GM21423 (cell line): Measurements from ENCODE around the gene NHLH1.
"Not testable (repeated sequence)": the region's sequence is repeated elsewhere in the genome, so short reads cannot be mapped to it uniquely, and the experiment has no call there.

Experiments
- ATAC-seq: cut with Tn5 transposase; IDR thresholded peaks from one replicate; pipeline ENCODE4 v1.9.1; 2021; ENCODE audit warnings: mild to moderate bottlenecking, moderate library complexity; ENCODE audit not compliant: unreplicated experiment

NHLH1 gene

DNA sequence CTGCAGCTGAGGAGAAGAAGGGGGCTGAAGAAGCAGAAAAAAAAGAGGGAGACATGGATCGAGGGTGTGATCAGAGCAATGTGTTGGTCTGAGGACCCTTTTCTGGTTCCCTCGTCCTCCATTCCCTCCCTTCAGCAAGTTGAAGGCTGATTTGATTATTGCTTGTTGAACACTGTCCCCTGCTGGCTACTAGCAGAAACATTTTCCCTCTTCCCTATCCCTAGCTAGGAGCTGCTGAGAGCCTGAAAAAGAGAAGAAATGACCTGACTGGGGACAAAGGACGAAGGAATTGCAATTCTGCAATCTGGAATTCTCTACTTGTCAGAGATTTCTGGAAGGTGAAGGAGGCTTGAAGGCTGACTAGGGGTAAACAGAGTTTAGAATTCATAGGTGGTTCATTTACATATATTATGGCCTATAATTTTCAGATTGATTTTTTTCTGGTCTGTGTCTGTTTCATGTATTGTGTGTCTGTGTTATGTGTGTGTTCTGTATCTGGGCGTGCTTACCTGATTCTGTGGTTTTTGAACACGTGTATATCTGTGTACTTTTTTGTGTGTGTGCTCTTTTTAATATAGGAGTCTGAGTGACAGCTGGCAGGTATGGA, 9.8 kb downstream of the NHLH1 start:
- ATAC-seq = no peak

DNA sequence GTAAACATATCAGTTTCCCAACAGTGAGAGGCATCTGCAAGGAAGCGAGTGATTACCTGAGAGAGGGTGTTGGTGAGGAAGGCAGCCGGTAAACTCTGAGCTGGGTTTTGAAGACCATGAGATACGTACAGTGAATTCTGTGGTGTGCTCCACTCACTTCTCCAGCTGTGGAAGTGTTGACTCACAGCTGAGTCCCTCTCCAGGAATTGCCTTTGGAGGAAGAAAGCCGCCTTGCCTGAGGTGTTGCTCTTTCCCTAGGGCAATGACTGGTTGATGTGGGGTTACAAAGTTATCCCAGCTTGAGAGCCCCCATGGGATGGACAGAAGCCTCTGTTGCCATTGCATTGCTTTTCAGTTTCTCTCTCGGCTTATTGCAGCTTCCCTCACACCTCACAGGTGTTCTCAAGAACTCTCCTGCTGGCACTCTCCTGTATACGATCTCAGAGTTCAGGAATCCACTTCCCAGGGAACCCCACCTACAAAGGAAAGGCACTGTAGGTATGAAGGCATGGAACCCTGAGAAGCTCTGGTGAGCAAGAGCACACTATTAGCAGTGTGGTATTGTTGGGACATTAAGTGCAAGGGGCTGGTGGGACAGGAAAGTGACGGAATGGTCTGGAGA, 10.8 kb downstream of the NHLH1 start:
- ATAC-seq = no peak

DNA sequence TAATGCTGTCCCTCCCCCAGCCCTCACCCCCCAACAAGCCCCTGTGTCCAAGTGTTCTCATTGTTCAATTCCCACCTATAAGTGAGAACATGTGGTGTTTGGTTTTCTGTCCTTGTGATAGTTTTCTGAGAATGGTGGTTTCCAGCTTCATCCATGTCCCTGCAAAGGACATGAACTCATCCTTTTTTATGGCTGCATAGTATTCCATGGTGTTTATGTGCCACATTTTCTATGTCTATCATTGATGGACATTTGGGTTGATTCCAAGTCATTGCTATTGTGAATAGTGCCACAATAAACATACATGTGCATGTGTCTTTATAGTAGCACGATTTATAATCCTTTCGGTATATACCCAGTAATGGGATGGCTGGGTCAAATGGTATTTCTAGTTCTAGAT, 17.9 kb downstream of the NHLH1 start:
- ATAC-seq = not testable (repeated sequence)

- not testable (repeated sequence) for ATAC-seq
Measured at GRCh38 chr1:160388406-160388805, 21.5 kb downstream of the NHLH1 start.

GRCh38 chr1:160394673-160395072, 27.8 kb downstream of the NHLH1 start:
- no peak for ATAC-seq

DNA sequence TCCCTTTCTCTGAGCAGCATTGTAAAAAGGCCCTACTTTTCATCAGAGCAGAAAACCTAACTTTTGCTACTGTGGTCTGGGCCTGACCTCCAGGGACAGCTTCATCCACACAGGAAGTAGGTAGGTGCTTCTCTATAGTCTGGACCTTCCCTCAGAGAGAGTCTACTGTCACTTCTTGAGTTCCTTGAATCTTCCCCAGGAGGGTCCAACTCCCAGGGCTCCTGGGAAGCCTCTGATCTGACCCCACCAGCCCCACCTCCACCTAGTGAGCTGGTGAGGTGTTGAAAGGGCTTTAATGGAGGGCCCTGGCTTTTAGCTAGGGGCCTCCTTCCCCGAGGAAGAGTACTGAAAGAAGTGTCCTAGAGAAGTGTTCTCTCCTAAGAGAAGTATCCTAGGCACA, 30.8 kb downstream of the NHLH1 start:
- no peak for ATAC-seq

GRCh38 chr1:160398823-160399222, 32.0 kb downstream of the NHLH1 start:
- ATAC-seq = no peak

- no peak for ATAC-seq
Measured at GRCh38 chr1:160399544-160400222, 32.8 kb downstream of the NHLH1 start.

GRCh38 chr1:160400223-160400645, 33.4 kb downstream of the NHLH1 start, which contains the start of gene VANGL2:
VANGL2 (plus strand) TSS chr1:160400564; CDS start chr1:160415838, 15,274 bp downstream.
- ATAC-seq = no peak

GRCh38 chr1:160400646-160401486, 34.0 kb downstream of the NHLH1 start:
- no peak for ATAC-seq

- no peak for ATAC-seq
Measured at GRCh38 chr1:160401487-160401805, 34.6 kb downstream of the NHLH1 start.

- ATAC-seq = no peak
Measured at GRCh38 chr1:160402001-160402795, 35.3 kb downstream of the NHLH1 start.

DNA sequence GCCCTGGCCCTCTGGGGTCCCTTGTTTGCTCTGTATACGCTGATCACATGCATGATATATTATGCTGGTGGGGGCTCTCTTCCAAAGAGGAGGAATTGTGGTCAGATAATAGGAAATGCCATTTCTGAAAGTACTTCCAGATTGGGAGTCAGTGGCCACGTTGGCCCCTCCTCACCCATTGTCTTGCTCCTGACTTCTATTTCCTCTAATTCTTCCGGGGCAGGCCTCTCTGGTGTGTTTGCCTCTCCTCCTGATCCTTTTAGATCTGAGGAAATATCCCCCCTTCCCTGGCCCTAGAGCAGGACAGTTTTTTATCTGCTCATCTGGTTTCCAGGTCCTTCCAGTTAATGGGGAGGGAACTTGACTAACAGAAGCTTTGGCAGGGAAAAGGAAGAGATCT, 36.4 kb downstream of the NHLH1 start:
- no peak for ATAC-seq

DNA sequence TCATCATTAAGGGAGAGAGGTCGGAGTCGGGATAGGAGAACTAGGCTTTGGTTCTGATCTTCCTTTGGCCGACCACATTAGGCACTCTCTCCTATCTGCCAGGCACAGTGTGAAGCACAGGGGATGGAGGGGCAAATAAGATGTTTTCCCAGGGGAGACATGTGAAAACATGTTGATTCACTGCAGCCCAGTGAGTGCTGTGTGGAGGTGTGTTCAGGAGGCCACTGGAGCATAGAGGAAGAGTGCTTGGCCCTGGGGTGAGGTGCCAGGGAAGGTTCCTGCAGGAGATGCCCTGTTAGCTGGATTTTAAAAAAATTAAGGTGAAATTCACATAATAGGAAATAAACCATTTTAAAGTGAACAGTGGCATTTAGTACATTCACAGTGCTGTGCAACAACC, 37.2 kb downstream of the NHLH1 start:
- no peak for ATAC-seq

DNA sequence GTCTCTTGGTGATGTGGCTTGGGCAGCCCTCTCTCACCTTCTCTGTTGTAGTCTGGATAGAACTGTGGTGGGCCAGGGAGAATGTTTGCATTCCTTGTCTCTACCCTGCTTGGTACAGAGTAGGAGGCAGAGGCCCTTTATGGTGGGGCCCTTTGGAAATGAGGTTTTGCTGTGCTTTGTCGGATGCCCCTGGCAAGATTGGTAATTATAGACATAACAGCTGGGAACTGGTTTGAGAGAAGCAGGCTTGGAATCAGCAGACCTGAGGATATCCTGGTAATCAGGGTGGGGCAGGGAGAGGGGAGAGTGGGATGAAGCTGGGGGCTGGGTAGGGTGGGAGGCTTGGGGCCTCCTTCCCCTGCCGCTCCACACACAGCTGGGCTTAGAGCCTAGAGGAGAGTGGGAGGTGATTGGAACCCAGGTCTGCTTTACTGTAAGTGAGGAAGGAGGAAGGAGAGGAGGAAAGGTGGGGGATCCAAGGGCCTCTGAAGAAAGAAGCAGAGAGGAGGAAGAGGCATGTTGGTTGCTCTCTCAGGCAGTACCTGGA, 38.5 kb downstream of the NHLH1 start:
- ATAC-seq = no peak

DNA sequence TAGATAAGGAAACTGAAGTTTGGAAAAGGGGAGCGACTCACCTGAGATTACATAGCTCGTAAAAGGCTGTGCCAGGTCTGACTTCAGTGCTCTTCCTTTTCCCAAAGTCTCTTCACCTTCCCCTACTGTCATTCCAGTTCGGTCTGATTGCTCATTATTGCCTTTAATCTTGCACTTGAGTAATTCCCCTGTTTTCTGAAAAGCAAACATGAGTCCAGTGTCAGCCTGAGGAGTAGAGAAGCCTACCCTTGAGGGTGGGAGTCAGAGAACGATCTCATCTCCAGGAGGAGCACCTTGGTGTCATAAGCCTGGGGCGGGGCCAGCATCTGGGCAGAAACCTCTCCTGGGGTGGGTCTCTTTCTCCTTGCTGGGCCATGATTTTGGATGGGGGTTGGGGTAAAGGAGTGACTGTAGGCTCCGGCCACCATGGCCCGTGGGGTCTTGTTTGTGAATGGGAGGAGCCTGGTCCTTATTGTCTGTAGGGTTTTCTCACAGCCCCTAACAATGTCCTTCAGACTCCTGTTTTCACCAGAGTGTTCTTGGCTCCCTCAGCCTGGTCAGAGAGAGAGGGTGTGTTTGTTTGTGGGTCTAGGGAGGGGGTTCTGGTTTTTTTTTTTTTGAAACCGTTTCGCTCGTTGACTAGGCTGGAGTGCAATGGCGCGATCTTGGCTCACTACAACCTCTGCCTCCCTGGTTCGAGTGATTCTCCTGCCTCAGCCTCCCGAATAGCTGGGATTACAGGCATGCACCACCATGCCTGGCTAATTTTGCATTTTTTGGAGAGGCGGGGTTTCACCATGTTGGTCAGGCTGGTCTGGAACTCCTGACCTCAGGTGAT, 39.5 kb downstream of the NHLH1 start:
- no peak for ATAC-seq

GRCh38 chr1:160407839-160408801, 41.2 kb downstream of the NHLH1 start:
- no peak for ATAC-seq

GRCh38 chr1:160408864-160409263, 42.0 kb downstream of the NHLH1 start:
- no peak for ATAC-seq
